Measurements from ENCODE around the gene GALC. TPM values are rescaled to one million over a fixed set of nuclear protein-coding genes. Genes with fewer than 3 reads are reported as not detected.

Gene GALC
- total RNA-seq, 1 experiment from 2014 or later, result 14.8 TPM

Other genes with a start within 250 kb of the GALC start
- gene GPR65, start 12.0 kb upstream of the GALC start, total RNA-seq (2014; rRNA removed; shearing (Covaris generic)), result under 0.01 and 0.24 TPM in 2 replicates

All from RPMI7951 (cell line).